Psoas muscle (tissue), 8 donors: ENCODE data around the gene EXOC3L2. TPM values are rescaled to one million over a fixed set of nuclear protein-coding genes. Genes with fewer than 3 reads are reported as not detected.

Source experiments
- ATAC-seq, 4 donors: fragments of 200-7000 bp; cut with Tn5 transposase; one replicate each; pipeline ENCODE4 v1.9.1; 2020; ENCODE audit warnings: moderate library complexity in 3 of 4, mild to moderate bottlenecking in 2 of 4
- DNase-seq, 2 donors: peaks; one replicate each; pipeline ENCODE4 v3.0.0-alpha.2; 2020
- H3K27ac ChIP-seq: fragments of 200-600 bp; one replicate; pipeline ENCODE4 v1.8.0; 2022
- H3K27me3 ChIP-seq, 3 donors: fragments of 200-600 bp in 1 of 3; one replicate each; pipeline versions ENCODE4 v1.6.1 to v1.8.0; 2013 to 2022; ENCODE audit warnings: low read length in 2 of 3, mild to moderate bottlenecking in 2 of 3, moderate library complexity in 1 of 3; ENCODE audit not compliant: insufficient read depth in 3 of 3
- H3K36me3 ChIP-seq, 2 donors: fragments of 200-600 bp in 1 of 2; one replicate each; pipeline versions ENCODE4 v1.6.1 to v1.8.0; 2013 to 2022; ENCODE audit warnings: low read depth in 1 of 2, mild to moderate bottlenecking in 1 of 2, moderate library complexity in 1 of 2; ENCODE audit not compliant: insufficient read depth in 1 of 2
- H3K4me1 ChIP-seq: fragments of 200-600 bp; one replicate; pipeline ENCODE4 v1.8.0; 2022
- H3K4me3 ChIP-seq: fragments of 200-600 bp; one replicate; pipeline ENCODE4 v1.8.0; 2022; ENCODE audit warnings: mild to moderate bottlenecking
- H3K9me3 ChIP-seq: fragments of 200-600 bp; one replicate; pipeline ENCODE4 v1.8.0; 2022
- WGBS, 3 donors: extraction: QIAGEN DNeasy Blood & Tissue Kit; methylation state at CpG; one replicate each; pipeline versions ENCODE4 v1.1.6 to v1.1.7; 2013; 5-methylcytosine and 5-hydroxymethylcytosine counted together
- intact Hi-C, 2 donors: fragments of 100-400 bp; cut with DNase I; formaldehyde crosslinking; loops; one replicate each; pipeline versions ENCODE4 v1.11.0 to v1.14.2; 2022
- polyA plus RNA-seq, 3 donors: library from polyadenylated mRNA; stranded (reverse); fragments of 200-250 nt; gene quantifications; one replicate each; pipeline ENCODE4 v1.2.3, GENCODE V29; 2013
- total RNA-seq, 4 donors: library from RNA; stranded (reverse); fragmentation: NEBNext Ultra II Directional in 2 of 4; extraction: Animal tissue kit (Norgen Biotek cat#: 25700) in 2 of 4; gene quantifications; one replicate each; pipeline versions ENCODE4 v1.2.1 to v1.2.4, GENCODE V29; 2021 to 2023
- TF ChIP-seq, protein P1 (sequence below): fragments of 200-600 bp; IDR thresholded peaks from one replicate; pipeline ENCODE4 v1.8.0; 2022; ENCODE audit warnings: antibody characterized with exemption
- donor health status: healthy with polysubstance abuse.
- donor health status: DM: no; HTN: no; CAD: no; lungs with moderate emphysema.
- donor health status: Bipolar disorder and iron deficiency.
- donor health status: healthy.
- donor health status: DM: yes; HTN: yes; CAD: no.
- donor health status: DM: no; HTN: no; CAD: no.
- donor health status: DM: no; HTN: no; CAD: no.
- donor health status: DM: yes; HTN: yes; CAD: no.

Gene EXOC3L2
- total and polyA plus RNA-seq, 7 donors = 0.17 to 1.3 (median 0.62) TPM

GRCh38 chr19:45163156-45163555, 82.1 kb downstream of the EXOC3L2 start:
- Histone ChIP-seq H3K27me3 (peaks cover 0 to 27% (median 2%) of the 10 kb centered on the region in 3 donors), H3K27ac (no peak overlapping the region), H3K4me1 (no peaks in the 10 kb centered on the region), H3K4me3 (no peak overlapping the region), H3K36me3 (no peaks in the 10 kb centered on the region), H3K9me3 (no peaks in the 10 kb centered on the region)
- TF ChIP-seq, protein P1, sequence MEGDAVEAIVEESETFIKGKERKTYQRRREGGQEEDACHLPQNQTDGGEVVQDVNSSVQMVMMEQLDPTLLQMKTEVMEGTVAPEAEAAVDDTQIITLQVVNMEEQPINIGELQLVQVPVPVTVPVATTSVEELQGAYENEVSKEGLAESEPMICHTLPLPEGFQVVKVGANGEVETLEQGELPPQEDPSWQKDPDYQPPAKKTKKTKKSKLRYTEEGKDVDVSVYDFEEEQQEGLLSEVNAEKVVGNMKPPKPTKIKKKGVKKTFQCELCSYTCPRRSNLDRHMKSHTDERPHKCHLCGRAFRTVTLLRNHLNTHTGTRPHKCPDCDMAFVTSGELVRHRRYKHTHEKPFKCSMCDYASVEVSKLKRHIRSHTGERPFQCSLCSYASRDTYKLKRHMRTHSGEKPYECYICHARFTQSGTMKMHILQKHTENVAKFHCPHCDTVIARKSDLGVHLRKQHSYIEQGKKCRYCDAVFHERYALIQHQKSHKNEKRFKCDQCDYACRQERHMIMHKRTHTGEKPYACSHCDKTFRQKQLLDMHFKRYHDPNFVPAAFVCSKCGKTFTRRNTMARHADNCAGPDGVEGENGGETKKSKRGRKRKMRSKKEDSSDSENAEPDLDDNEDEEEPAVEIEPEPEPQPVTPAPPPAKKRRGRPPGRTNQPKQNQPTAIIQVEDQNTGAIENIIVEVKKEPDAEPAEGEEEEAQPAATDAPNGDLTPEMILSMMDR = no peak
- 82 to 84% (median 83%) methylated on average over 17 of the region's 17 CpGs for WGBS, 3 donors
- no peak for DNase-seq
- ATAC-seq = no peak
- intact Hi-C loops = loop anchor here in 1 of 2 donors (5.0 kb wide), 1 partner anchor 84 kb away; the partner anchor contains the start of gene EXOC3L2

- no peak for ATAC-seq
- peaks cover 0 to 27% (median 2%) of the 10 kb centered on the region in 3 donors for H3K27me3 ChIP-seq
- WGBS, 3 donors = 51 to 64% (median 62%) methylated on average over 18 of the region's 18 CpGs
- no peak overlapping the region for H3K4me3 ChIP-seq
- H3K9me3 ChIP-seq = no peaks in the 10 kb centered on the region
- TF ChIP-seq, protein P1 = no peak
- no peak overlapping the region for H3K27ac ChIP-seq
- intact Hi-C loops = loop anchor here in 1 of 2 donors (5.0 kb wide), 1 partner anchor 85 kb away; the partner anchor contains the start of gene EXOC3L2
- no peaks in the 10 kb centered on the region for H3K36me3 ChIP-seq
- H3K4me1 ChIP-seq = no peaks in the 10 kb centered on the region
- DNase-seq = no peak
Observed at GRCh38 chr19:45162608-45163143, 82.5 kb downstream of the EXOC3L2 start.

Other genes starting within 250 kb of the EXOC3L2 start
- gene RELB, start 243.9 kb downstream of the EXOC3L2 start, total RNA-seq = 10 to 100 TPM in 3 of 4 donors, 1 to 10 TPM in 1; 6.5 to 44.0 (median 13.5) TPM
- 10 to 100 TPM; 10.3 to 14.1 (median 12.1) TPM for gene RELB, start 243.9 kb downstream of the EXOC3L2 start, polyA plus RNA-seq
- 10 to 100 TPM; 37.4 to 65.9 (median 47.1) TPM for gene CLASRP, start 206.4 kb downstream of the EXOC3L2 start, total RNA-seq
- gene CLASRP, start 206.4 kb downstream of the EXOC3L2 start, polyA plus RNA-seq = 10 to 100 TPM; 30.8 to 34.5 (median 33.2) TPM
- under 1 TPM in 3 of 4 donors, not detected in 1; 0.34 to 0.73 (median 0.36) TPM for gene ZNF296, start 168.9 kb downstream of the EXOC3L2 start, total RNA-seq
- under 1 TPM; 0.22 to 0.62 (median 0.44) TPM for gene ZNF296, start 168.9 kb downstream of the EXOC3L2 start, polyA plus RNA-seq
- gene GEMIN7, start 166.1 kb downstream of the EXOC3L2 start, total RNA-seq = 10 to 100 TPM; 19.6 to 27.3 (median 24.3) TPM
- 10 to 100 TPM; 40.9 to 51.1 (median 50.3) TPM for gene GEMIN7, start 166.1 kb downstream of the EXOC3L2 start, polyA plus RNA-seq
- 10 to 100 TPM; 27.0 to 34.6 (median 29.1) TPM for gene PPP1R37, start 152.2 kb downstream of the EXOC3L2 start, total RNA-seq
- 10 to 100 TPM; 25.5 to 39.5 (median 36.3) TPM for gene PPP1R37, start 152.2 kb downstream of the EXOC3L2 start, polyA plus RNA-seq
- under 1 TPM in 3 of 4 donors, not detected in 1; 0.06 to 0.09 (median 0.08) TPM for gene NKPD1, start 84.4 kb downstream of the EXOC3L2 start, total RNA-seq
- under 1 TPM in 2 of 3 donors, not detected in 1; 0.08 to 0.18 TPM for gene NKPD1, start 84.4 kb downstream of the EXOC3L2 start, polyA plus RNA-seq
- gene TRAPPC6A, start 67.2 kb downstream of the EXOC3L2 start, total RNA-seq = 10 to 100 TPM; 12.3 to 42.2 (median 20.6) TPM
- gene TRAPPC6A, start 67.2 kb downstream of the EXOC3L2 start, polyA plus RNA-seq = 10 to 100 TPM; 10.8 to 14.5 (median 12.9) TPM
- 1 to 10 TPM; 4.1 to 7.8 (median 5.1) TPM for gene BLOC1S3, start 66.6 kb downstream of the EXOC3L2 start, total RNA-seq
- gene BLOC1S3, start 66.6 kb downstream of the EXOC3L2 start, polyA plus RNA-seq = 1 to 10 TPM; 3.3 to 6.6 (median 6.5) TPM
- gene MARK4, start 5.9 kb upstream of the EXOC3L2 start, total RNA-seq = 10 to 100 TPM; 29.7 to 37.7 (median 34.4) TPM
- gene MARK4, start 5.9 kb upstream of the EXOC3L2 start, polyA plus RNA-seq = 10 to 100 TPM; 11.0 to 12.5 (median 12.4) TPM
- over 10,000 TPM in 3 of 4 donors, 1,000 to 10,000 TPM in 1; 9,755 to 16,244 (median 12,984) TPM for gene CKM, start 77.5 kb upstream of the EXOC3L2 start, total RNA-seq
- gene CKM, start 77.5 kb upstream of the EXOC3L2 start, polyA plus RNA-seq = over 10,000 TPM in 2 of 3 donors, 1,000 to 10,000 TPM in 1; 9,503 to 23,818 (median 21,473) TPM
- gene KLC3, start 95.3 kb upstream of the EXOC3L2 start, total RNA-seq = under 1 TPM in 2 of 4 donors, not detected in 2; 0.11 to 0.27 TPM
- gene KLC3, start 95.3 kb upstream of the EXOC3L2 start, polyA plus RNA-seq = under 1 TPM in 2 of 3 donors, not detected in 1; 0.03 to 0.05 TPM
- 10 to 100 TPM in 3 of 4 donors, 1 to 10 TPM in 1; 9.3 to 16.4 (median 12.5) TPM for gene ERCC2, start 125.2 kb upstream of the EXOC3L2 start, total RNA-seq
- 1 to 10 TPM; 5.0 to 8.3 (median 5.3) TPM for gene ERCC2, start 125.2 kb upstream of the EXOC3L2 start, polyA plus RNA-seq
- 1 to 10 TPM; 4.1 to 6.9 (median 5.8) TPM for gene PPP1R13L, start 159.7 kb upstream of the EXOC3L2 start, total RNA-seq
- 10 to 100 TPM in 1 of 3 donors, 1 to 10 TPM in 2; 1.8 to 21.4 (median 1.9) TPM for gene PPP1R13L, start 159.7 kb upstream of the EXOC3L2 start, polyA plus RNA-seq
- gene POLR1G, start 161.2 kb upstream of the EXOC3L2 start, total RNA-seq = 1 to 10 TPM; 6.0 to 9.6 (median 7.1) TPM
- gene POLR1G, start 161.2 kb upstream of the EXOC3L2 start, polyA plus RNA-seq = 10 to 100 TPM in 2 of 3 donors, 1 to 10 TPM in 1; 8.8 to 12.5 (median 11.3) TPM
- gene ERCC1, start 178.5 kb upstream of the EXOC3L2 start, total RNA-seq = 100 to 1,000 TPM in 1 of 4 donors, 10 to 100 TPM in 3; 59.5 to 145 (median 74.2) TPM
- 1,000 to 10,000 TPM in 1 of 3 donors, 10 to 100 TPM in 2; 84.6 to 2,153 (median 96.4) TPM for gene ERCC1, start 178.5 kb upstream of the EXOC3L2 start, polyA plus RNA-seq
- gene FOSB, start 222.6 kb upstream of the EXOC3L2 start, total RNA-seq = 1 to 10 TPM in 3 of 4 donors, under 1 TPM in 1; 0.32 to 9.4 (median 1.7) TPM
- gene FOSB, start 222.6 kb upstream of the EXOC3L2 start, polyA plus RNA-seq = 1 to 10 TPM in 1 of 3 donors, under 1 TPM in 2; 0.41 to 5.4 (median 0.65) TPM